OCI-M1 (cell line): ENCODE results near the gene SYNE3.
A peak's percentile ranks its signal among the peaks of the same experiment; 100 is the strongest.
"Not testable (repeated sequence)": the region's sequence is repeated elsewhere in the genome, so short reads cannot be mapped to it uniquely, and the experiment has no call there.

Source experiments
- DNase-seq: peaks from one replicate; lab custom pipeline; 2025; lab: John Stamatoyannopoulos, UW

SYNE3 gene

DNA sequence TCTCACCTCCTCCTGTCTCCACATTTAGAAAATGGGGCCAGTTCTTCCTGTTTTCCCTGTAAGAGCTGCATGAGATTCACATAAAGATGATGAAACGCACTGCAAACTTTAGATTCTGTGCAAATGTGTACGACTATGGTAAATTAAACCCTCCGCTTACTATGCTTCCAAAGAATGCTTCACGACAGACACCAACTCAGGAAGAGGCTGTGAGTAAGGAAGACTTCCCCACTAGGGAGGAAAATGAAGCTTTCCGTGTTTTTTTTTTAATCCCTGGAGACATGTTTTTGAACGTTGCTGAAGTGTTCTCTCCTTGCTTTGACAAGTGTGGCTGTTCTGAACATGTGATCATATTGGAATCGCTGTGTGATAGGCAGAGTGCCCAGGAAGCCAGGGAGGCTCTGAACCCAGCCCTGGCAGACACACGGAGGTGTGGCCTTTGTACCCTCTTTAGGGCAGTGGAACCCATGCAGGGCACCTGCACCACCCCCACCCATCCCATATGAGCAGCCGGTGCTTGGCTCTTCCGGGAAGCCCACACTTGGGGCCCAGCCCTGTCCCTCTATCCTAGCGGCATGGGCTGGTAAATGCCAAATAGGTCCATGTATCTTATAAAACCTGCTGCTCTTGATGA is 7.5 kb upstream of the SYNE3 start:
- peak; percentile 88 for DNase-seq

GRCh38 chr14:95523051-95523814 is 6.8 kb upstream of the SYNE3 start:
- peak; percentile 93 for DNase-seq

GRCh38 chr14:95522556-95522955 is 6.1 kb upstream of the SYNE3 start:
- DNase-seq: peak; percentile 38

DNA sequence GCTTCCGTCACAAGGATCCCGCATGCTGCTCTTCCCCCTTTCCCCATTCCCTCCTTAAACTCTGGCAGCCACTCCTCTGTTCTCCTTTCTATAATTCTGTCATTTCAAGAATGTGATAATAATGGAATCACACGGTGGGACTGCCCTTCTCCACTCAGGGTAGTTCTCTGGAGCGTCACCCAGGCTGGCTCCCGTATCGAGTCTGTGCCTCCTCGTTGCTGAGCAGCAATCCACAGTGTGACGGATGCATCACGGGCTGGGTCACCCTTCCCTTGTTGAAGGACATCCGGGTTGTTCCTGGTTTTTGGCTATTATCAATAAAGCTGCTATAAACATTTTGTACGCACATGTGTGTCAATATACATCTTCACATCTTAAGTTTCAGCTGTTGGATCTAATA is 5.7 kb upstream of the SYNE3 start:
- no peak for DNase-seq

DNA sequence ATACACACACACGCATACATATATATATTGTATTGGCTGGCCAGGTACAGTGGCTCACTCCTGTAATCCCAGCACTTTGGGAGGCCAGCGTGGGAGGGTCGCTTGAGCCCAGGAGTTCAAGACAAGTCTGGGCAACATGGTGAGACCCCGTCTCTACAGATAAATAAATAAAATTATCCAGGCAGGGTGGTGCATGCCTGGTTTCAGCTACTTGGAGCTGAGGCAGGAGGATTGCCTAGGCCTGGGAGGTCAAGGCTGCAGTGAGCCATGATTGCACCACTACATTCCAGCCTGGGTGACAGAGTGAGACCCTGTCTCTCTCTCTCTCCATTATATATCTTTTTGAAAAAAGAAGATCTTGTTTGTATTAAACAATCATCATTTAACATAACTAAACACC is 4.6 kb upstream of the SYNE3 start:
- no peak for DNase-seq

GRCh38 chr14:95520346-95520745 is 3.9 kb upstream of the SYNE3 start:
- no peak for DNase-seq

DNA sequence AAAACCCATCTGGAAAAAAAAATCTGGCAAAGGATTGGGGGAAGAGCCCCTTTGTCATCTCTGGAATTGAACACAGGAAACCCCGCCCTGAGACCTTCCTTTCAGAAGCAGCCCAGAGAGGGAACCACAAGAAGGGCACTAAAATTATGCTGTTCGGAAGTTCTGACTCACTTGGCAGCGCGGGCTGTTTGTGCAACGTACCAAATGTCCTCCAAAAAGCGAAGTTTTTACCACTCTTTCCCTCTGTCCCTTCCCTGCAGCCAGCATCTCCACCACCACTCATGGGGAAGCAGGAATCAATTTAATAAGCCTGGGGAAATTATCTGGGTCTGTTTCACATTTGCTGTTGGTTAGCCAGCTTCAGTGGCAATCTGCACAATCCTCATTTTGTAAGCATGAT is 3.2 kb upstream of the SYNE3 start:
- DNase-seq: peak; percentile 25

- DNase-seq: no peak
These were observed 1.7 kb upstream of the SYNE3 start for GRCh38 chr14:95518045-95518751.

DNA sequence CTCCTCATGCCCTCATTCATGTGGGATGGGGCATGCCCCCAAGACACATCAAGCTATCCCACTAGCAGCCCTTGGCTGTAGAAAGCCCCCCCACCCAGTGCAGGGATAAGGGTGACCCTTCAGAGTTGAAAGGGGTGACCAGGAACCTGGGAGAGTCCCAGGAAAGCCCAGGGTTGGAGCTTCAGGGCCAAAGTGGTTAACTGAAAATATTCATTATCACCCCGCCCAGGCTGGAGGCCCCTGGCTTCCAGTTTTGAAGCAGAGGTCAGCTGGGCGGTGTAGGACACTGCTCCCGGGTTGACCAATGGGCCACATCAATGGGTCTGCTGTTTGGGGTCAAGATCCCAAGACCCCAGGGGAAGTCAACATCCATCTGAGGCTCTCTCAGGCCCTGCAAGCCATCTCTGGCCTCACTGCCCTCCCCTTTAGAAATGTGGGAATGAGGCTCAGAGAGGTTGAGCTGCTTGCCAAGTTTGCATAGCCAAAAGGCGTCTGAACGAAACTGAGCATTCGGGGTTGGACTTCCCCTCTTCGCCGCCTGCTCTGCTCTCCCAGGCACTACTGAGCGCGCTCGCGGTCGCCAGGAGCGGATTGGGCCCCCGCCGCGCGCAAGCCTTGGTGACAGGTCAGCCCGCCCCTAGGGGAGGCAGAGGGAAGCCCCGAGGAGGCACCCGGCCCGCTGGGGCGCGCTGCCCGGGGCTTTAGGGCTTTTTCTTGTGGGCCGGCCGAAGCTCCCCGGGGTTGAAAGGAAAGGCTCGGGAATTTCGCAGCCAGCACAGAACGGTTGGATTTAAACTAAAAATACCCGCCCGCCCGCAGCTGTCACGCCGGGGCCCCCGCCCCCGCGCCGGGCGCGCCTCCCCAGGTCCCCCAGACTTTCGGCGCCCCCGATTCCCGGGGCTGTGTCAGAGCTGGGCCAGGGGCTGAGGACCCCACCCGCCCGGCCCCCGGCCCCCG is 576 bp downstream of the SYNE3 start:
- peak; percentile 83 for DNase-seq

GRCh38 chr14:95515080-95515489 is 1.4 kb downstream of the SYNE3 start:
- no peak for DNase-seq

- no peak for DNase-seq
These were observed 2.0 kb downstream of the SYNE3 start for GRCh38 chr14:95514131-95515079.

GRCh38 chr14:95513291-95513690 is 3.2 kb downstream of the SYNE3 start:
- DNase-seq: no peak

DNA sequence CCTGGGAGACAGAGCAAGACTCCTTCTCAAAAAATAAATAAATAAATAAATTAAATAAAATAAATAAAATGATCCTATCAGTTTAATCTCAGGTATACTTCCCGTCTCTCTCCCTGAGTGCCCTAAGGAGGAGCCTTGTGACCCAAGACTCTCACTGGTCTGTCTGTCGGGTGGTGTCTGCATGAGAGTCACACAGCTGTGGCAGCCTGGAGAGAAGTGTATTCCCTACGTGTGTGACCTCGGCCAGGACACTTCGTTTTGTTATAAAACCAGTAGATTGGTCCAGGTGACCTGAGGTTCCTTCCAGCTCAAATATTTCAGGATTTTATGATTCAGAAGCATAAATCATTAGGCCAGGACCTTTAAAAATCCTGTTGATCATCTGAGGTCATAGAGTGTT is 4.8 kb downstream of the SYNE3 start:
- DNase-seq: no peak

- DNase-seq: no peak
These were observed 5.6 kb downstream of the SYNE3 start for GRCh38 chr14:95510804-95511203.

DNA sequence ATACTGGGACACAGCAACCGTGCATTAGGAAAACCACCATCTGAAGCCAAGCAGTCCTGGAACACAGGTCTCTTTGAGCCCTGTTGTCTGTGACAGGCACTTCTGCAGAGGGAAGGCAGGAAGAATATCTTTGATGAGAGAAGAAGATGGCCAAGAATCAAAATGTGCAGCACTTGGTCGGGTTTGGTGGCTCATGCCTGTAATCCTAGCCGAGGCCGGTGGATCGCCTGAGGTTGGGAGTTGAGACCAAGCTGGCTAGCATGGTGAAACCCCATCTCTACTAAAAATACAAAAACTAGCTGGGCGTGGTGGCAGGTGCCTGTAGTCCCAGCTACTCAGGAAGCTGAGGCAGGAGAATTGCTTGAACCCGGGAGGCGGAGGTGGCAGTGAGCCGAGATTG is 6.1 kb downstream of the SYNE3 start:
- DNase-seq: not testable (repeated sequence)

GRCh38 chr14:95509495-95509894 is 7.0 kb downstream of the SYNE3 start:
- DNase-seq: no peak

GRCh38 chr14:95508377-95508776 is 8.1 kb downstream of the SYNE3 start:
- no peak for DNase-seq

- DNase-seq: peak; percentile 51
These were observed 8.7 kb downstream of the SYNE3 start for GRCh38 chr14:95507701-95508103.

GRCh38 chr14:95507174-95507573 is 9.3 kb downstream of the SYNE3 start:
- DNase-seq: peak; percentile 75

DNA sequence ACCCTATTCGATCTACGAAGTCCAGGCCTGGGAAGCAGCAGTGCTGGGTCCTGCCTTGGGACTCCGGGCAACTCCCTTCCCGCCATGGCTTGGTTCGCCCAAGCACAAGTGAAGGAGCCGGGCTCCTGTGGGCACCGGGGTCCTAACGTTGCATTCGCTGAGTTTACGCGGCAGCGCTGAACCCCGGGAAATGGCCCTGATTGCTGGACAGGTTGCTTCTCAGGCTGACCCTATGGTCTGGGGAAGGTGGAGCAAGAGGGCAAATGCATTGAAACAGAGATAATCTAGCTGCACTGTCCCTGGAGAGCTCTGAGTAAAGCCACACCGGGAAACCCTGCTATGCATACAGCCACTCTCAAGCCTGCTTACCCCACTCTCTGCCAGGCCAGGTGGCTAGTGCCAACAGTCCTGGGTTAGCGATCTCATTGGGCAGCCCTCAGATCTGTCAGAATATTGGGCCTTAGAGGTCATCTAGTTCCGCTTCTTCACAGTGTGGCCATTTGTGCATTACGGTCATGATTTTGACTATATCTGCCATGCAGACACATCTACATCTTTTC is 11.3 kb downstream of the SYNE3 start:
- no peak for DNase-seq
